ENCODE measurements around the gene TELO2.

Gene TELO2

GRCh38 chr16:1453316-1453715, 39.8 kb upstream of the TELO2 start:
- no peak for TF ChIP-seq CTCF (IDR thresholded peaks at IDR 0.05)
- Histone ChIP-seq H3K4me1 (no peaks in the 10 kb centered on the region), H3K9ac (no peak overlapping the region), H3K9me3 (ENCODE audit: control insufficient read depth, low read length) (no peaks in the 10 kb centered on the region), H3K4me2 (ENCODE audit: low read length) (no peak overlapping the region), H2AFZ (no peak overlapping the region), H3K27me3 (ENCODE audit: control insufficient read depth, insufficient read depth, low read length) (no peaks in the 10 kb centered on the region), H3K36me3 (ENCODE audit: control insufficient read depth, insufficient read depth, low read length) (no peaks in the 10 kb centered on the region), H3K4me3 (ENCODE audit: low read depth, low read length) (no peak overlapping the region), H3K79me2 (no peaks in the 10 kb centered on the region), H3K27ac (no peak overlapping the region)

- Histone ChIP-seq H3K4me3 (ENCODE audit: low read depth, low read length) (no peak overlapping the region), H3K9me3 (ENCODE audit: control insufficient read depth, low read length) (no peaks in the 10 kb centered on the region), H3K9ac (no peak overlapping the region), H3K27me3 (ENCODE audit: control insufficient read depth, insufficient read depth, low read length) (no peaks in the 10 kb centered on the region), H3K79me2 (no peaks in the 10 kb centered on the region), H3K36me3 (ENCODE audit: control insufficient read depth, insufficient read depth, low read length) (no peaks in the 10 kb centered on the region), H2AFZ (no peak overlapping the region), H3K4me1 (no peaks in the 10 kb centered on the region), H3K27ac (no peak overlapping the region), H3K4me2 (ENCODE audit: low read length) (no peak overlapping the region)
- TF ChIP-seq CTCF (IDR thresholded peaks at IDR 0.05): no peak
Observed at GRCh38 chr16:1454561-1454960, 38.6 kb upstream of the TELO2 start.

- no peak overlapping the region for H3K27ac ChIP-seq
- no peaks in the 10 kb centered on the region for H3K79me2 ChIP-seq
- no peak overlapping the region for H3K9ac ChIP-seq
- no peak for TF ChIP-seq CTCF (IDR thresholded peaks at IDR 0.05)
- H3K4me1 ChIP-seq: no peaks in the 10 kb centered on the region
- no peak overlapping the region for H3K4me2 ChIP-seq (ENCODE audit: low read length)
- no peaks in the 10 kb centered on the region for H3K27me3 ChIP-seq (ENCODE audit: control insufficient read depth, insufficient read depth, low read length)
- no peak overlapping the region for H3K4me3 ChIP-seq (ENCODE audit: low read depth, low read length)
- H3K36me3 ChIP-seq (ENCODE audit: control insufficient read depth, insufficient read depth, low read length): no peaks in the 10 kb centered on the region
- H3K9me3 ChIP-seq (ENCODE audit: control insufficient read depth, low read length): no peaks in the 10 kb centered on the region
- no peak overlapping the region for H2AFZ ChIP-seq
Observed at GRCh38 chr16:1455190-1456171, 37.7 kb upstream of the TELO2 start.

GRCh38 chr16:1456951-1457350, 36.2 kb upstream of the TELO2 start:
- H3K36me3 ChIP-seq (ENCODE audit: control insufficient read depth, insufficient read depth, low read length): no peaks in the 10 kb centered on the region
- no peaks in the 10 kb centered on the region for H3K9me3 ChIP-seq (ENCODE audit: control insufficient read depth, low read length)
- H3K4me3 ChIP-seq (ENCODE audit: low read depth, low read length): no peak overlapping the region
- H3K27ac ChIP-seq: no peak overlapping the region
- no peaks in the 10 kb centered on the region for H3K4me1 ChIP-seq
- H3K79me2 ChIP-seq: peaks cover 2% of the 10 kb centered on the region
- H3K4me2 ChIP-seq (ENCODE audit: low read length): no peak overlapping the region
- no peaks in the 10 kb centered on the region for H3K27me3 ChIP-seq (ENCODE audit: control insufficient read depth, insufficient read depth, low read length)
- no peak for TF ChIP-seq CTCF (IDR thresholded peaks at IDR 0.05)
- H2AFZ ChIP-seq: no peak overlapping the region
- H3K9ac ChIP-seq: no peak overlapping the region

Data from parathyroid adenoma (tissue), 2 donors.